ENCODE measurements around the gene PIP4K2A. TPM values are rescaled to one million over a fixed set of nuclear protein-coding genes. Genes with fewer than 3 reads are reported as not detected.

PIP4K2A gene
- total RNA-seq, 3 donors from 2014 or later (not counting 1 experiment from before 2014, with no cell fraction given): 311 to 423 (median 405) TPM

DNA sequence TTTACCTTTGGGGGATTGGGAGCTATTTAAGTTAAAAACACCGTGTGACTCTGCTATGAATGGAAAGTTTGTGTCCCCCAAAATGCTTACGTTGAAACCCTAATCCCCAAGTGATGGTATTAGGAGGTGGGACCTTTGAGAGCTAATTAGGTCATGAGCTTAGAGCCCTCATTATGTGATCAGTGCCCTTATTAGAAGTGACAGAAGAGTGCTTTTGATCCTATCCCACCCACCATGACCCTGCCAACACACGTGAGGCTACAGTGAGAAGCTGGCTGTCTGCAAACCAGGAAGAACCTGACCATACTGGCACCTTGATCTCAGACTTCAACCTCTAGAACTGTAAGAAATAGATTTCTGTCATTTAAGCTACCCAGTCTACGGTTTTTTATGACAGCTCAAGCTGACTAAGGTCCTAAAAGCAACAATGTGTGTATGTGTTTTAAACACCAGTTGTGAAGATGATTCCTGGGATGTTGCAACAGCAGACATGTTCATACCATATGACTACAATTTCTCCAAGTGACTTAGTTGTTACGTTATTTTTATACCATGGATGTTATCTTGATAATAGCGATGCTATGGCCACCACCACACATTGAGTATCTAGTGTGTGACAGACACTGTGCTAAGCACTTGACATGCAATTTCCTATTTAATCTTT is 124.4 kb downstream of the PIP4K2A start:
- peaks cover 14% of the 10 kb centered on the region for H3K4me1 ChIP-seq (ENCODE audit: control insufficient read depth, insufficient read depth, low read length)
- Mint-ChIP-seq H3K9me3 (no peaks in the 10 kb centered on the region), H3K4me3 (no peak overlapping the region), H3K36me3 (peaks cover 24% of the 10 kb centered on the region), H3K27me3 (ENCODE audit: low read depth in 2 of 2) (no peaks in the 10 kb centered on the region), H3K27ac (peak overlapping the region; percentile 43 to 99), H3K4me1 (peaks cover 56 to 60% of the 10 kb centered on the region in 2 donors)
- intact Hi-C loops (cut with micrococcal nuclease): no loop called here
- TF ChIP-seq, protein P1, sequence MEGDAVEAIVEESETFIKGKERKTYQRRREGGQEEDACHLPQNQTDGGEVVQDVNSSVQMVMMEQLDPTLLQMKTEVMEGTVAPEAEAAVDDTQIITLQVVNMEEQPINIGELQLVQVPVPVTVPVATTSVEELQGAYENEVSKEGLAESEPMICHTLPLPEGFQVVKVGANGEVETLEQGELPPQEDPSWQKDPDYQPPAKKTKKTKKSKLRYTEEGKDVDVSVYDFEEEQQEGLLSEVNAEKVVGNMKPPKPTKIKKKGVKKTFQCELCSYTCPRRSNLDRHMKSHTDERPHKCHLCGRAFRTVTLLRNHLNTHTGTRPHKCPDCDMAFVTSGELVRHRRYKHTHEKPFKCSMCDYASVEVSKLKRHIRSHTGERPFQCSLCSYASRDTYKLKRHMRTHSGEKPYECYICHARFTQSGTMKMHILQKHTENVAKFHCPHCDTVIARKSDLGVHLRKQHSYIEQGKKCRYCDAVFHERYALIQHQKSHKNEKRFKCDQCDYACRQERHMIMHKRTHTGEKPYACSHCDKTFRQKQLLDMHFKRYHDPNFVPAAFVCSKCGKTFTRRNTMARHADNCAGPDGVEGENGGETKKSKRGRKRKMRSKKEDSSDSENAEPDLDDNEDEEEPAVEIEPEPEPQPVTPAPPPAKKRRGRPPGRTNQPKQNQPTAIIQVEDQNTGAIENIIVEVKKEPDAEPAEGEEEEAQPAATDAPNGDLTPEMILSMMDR (IDR thresholded peaks at IDR 0.05): no peak
- no peak for DNase-seq
- H3K36me3 ChIP-seq (ENCODE audit: control insufficient read depth, insufficient read depth, low read length): peaks cover 63% of the 10 kb centered on the region
- 81% methylated on average over 6 of the region's 6 CpGs for WGBS (ENCODE audit: insufficient coverage)
- H3K4me3 ChIP-seq (ENCODE audit: low read length): no peak overlapping the region
- no peaks in the 10 kb centered on the region for H3K9me3 ChIP-seq (ENCODE audit: control insufficient read depth, insufficient read depth, low read length)
- no peak for ATAC-seq
- no peaks in the 10 kb centered on the region for H3K27me3 ChIP-seq (ENCODE audit: control insufficient read depth, insufficient read depth, low read length)
- no peak overlapping the region for H3K27ac ChIP-seq (ENCODE audit: low read length)

- DNase-seq (no peak), ATAC-seq (no peak)
- 95% methylated on average over 1 of the region's 1 CpG for WGBS (ENCODE audit: insufficient coverage)
- Histone ChIP-seq H3K4me3 (ENCODE audit: low read length) (no peak overlapping the region), H3K36me3 (ENCODE audit: control insufficient read depth, insufficient read depth, low read length) (peaks cover 72% of the 10 kb centered on the region), H3K4me1 (ENCODE audit: control insufficient read depth, insufficient read depth, low read length) (peaks cover 11% of the 10 kb centered on the region), H3K27ac (ENCODE audit: low read length) (no peak overlapping the region), H3K27me3 (ENCODE audit: control insufficient read depth, insufficient read depth, low read length) (no peaks in the 10 kb centered on the region), H3K9me3 (ENCODE audit: control insufficient read depth, insufficient read depth, low read length) (no peaks in the 10 kb centered on the region)
- Mint-ChIP-seq H3K4me3 (no peak overlapping the region), H3K4me1 (peaks cover 47 to 58% of the 10 kb centered on the region in 2 donors), H3K36me3 (peaks cover 24% of the 10 kb centered on the region), H3K27me3 (ENCODE audit: low read depth in 2 of 2) (no peaks in the 10 kb centered on the region), H3K9me3 (no peaks in the 10 kb centered on the region), H3K27ac (peak overlapping the region; percentile 43 to 99)
- TF ChIP-seq, protein P1 (IDR thresholded peaks at IDR 0.05): no peak
- intact Hi-C loops (cut with micrococcal nuclease): no loop called here
These were observed 125.9 kb downstream of the PIP4K2A start for GRCh38 chr10:22588462-22588861.

- Histone ChIP-seq H3K27ac (ENCODE audit: low read length) (no peak overlapping the region), H3K4me3 (ENCODE audit: low read length) (no peak overlapping the region), H3K36me3 (ENCODE audit: control insufficient read depth, insufficient read depth, low read length) (peaks cover 69% of the 10 kb centered on the region), H3K27me3 (ENCODE audit: control insufficient read depth, insufficient read depth, low read length) (no peaks in the 10 kb centered on the region), H3K4me1 (ENCODE audit: control insufficient read depth, insufficient read depth, low read length) (peaks cover 10% of the 10 kb centered on the region), H3K9me3 (ENCODE audit: control insufficient read depth, insufficient read depth, low read length) (no peaks in the 10 kb centered on the region)
- H3K27ac Mint-ChIP-seq: peak overlapping the region; percentile 1 to 79
- no peaks in the 10 kb centered on the region for H3K27me3 Mint-ChIP-seq (ENCODE audit: low read depth in 2 of 2)
- DNase-seq: no peak
- H3K4me3 Mint-ChIP-seq: no peak overlapping the region
- WGBS (ENCODE audit: insufficient coverage): 85% methylated on average over 5 of the region's 5 CpGs
- peaks cover 46 to 51% of the 10 kb centered on the region in 2 donors for H3K4me1 Mint-ChIP-seq
- TF ChIP-seq, protein P1 (IDR thresholded peaks at IDR 0.05): no peak
- intact Hi-C loops (cut with micrococcal nuclease): no loop called here
- H3K36me3 Mint-ChIP-seq: peaks cover 19% of the 10 kb centered on the region
- H3K9me3 Mint-ChIP-seq: no peaks in the 10 kb centered on the region
- ATAC-seq: no peak
These were observed 130.7 kb downstream of the PIP4K2A start for GRCh38 chr10:22583683-22584082.

DNA sequence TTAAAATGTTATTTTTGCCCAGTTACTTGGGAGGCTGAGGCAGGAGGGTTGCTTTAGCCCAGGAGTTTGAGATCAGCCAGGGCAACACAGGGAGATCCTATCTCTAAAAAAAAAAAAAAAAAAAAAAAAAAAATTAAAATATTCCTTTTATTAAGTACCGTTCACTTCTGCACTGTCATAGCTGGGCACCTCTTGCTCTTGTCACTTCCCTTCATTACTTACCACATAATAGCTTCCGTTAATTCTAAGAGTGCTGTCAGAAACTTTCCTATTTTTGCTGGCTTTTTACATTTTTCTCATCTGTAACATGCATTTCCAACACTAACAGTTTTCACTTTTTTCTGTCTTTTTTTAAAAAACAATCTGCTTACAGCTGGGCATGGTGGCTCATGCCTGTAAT is 132.9 kb downstream of the PIP4K2A start:
- intact Hi-C loops (cut with micrococcal nuclease): no loop called here

More for the DNA sequence above, 132.9 kb downstream of the PIP4K2A start:
- DNase-seq: no peak
- ATAC-seq: peak; percentile 28 to 60 (median 33)
- H3K27ac Mint-ChIP-seq: peak overlapping the region; percentile 44 to 79
- 72% methylated on average over 2 of the region's 2 CpGs for WGBS (ENCODE audit: insufficient coverage)
- no peaks in the 10 kb centered on the region for H3K27me3 ChIP-seq (ENCODE audit: control insufficient read depth, insufficient read depth, low read length)
- no peak overlapping the region for H3K27ac ChIP-seq (ENCODE audit: low read length)
- no peak overlapping the region for H3K4me3 ChIP-seq (ENCODE audit: low read length)
- H3K9me3 Mint-ChIP-seq: no peaks in the 10 kb centered on the region
- H3K36me3 ChIP-seq (ENCODE audit: control insufficient read depth, insufficient read depth, low read length): peaks cover 57% of the 10 kb centered on the region
- H3K9me3 ChIP-seq (ENCODE audit: control insufficient read depth, insufficient read depth, low read length): no peaks in the 10 kb centered on the region
- TF ChIP-seq, protein P1 (IDR thresholded peaks at IDR 0.05): no peak
- no peaks in the 10 kb centered on the region for H3K27me3 Mint-ChIP-seq (ENCODE audit: low read depth in 2 of 2)
- peaks cover 10% of the 10 kb centered on the region for H3K4me1 ChIP-seq (ENCODE audit: control insufficient read depth, insufficient read depth, low read length)
- H3K36me3 Mint-ChIP-seq: peaks cover 9% of the 10 kb centered on the region
- H3K4me3 Mint-ChIP-seq: no peak overlapping the region
- peaks cover 52 to 62% of the 10 kb centered on the region in 2 donors for H3K4me1 Mint-ChIP-seq

All from natural killer cell (primary cell).